Hepatocyte (in vitro differentiated cells): ENCODE results near the gene RPL18.
"Not testable (repeated sequence)": the region's sequence is repeated elsewhere in the genome, so short reads cannot be mapped to it uniquely, and the experiment has no call there.

ENCODE experiments used
- CTCF ChIP-seq: fragments of 200-600 bp; sonication (generic); IDR thresholded peaks from 2 replicates; pipeline ENCODE4 v1.5.1; 2016; ENCODE audit warnings: antibody characterized with exemption, mild to moderate bottlenecking; ENCODE audit not compliant: poor library complexity
- EZH2 ChIP-seq: fragments of 200-600 bp; sonication (generic); IDR thresholded peaks from 2 replicates; pipeline ENCODE4 v1.6.1; 2016; ENCODE audit warnings: antibody characterized with exemption, mild to moderate bottlenecking, borderline replicate concordance

- not testable (repeated sequence) for TF ChIP-seq CTCF, EZH2
Measured at GRCh38 chr19:48657828-48658227, 38.9 kb upstream of the RPL18 start.
